AG08396 (cell line): ENCODE results near the gene PIEZO2.
A peak's percentile ranks its signal among the peaks of the same experiment; 100 is the strongest.
"Not testable (repeated sequence)": the region's sequence is repeated elsewhere in the genome, so short reads cannot be mapped to it uniquely, and the experiment has no call there.

ENCODE experiments used
- DNase-seq: peaks from one replicate; pipeline ENCODE4 v3.0.0; 2012; ENCODE audit warnings: low spot score, mixed read lengths

Gene PIEZO2

GRCh38 chr18:11148680-11149440 lies 509 bp downstream of the PIEZO2 start:
- DNase-seq: peak; percentile 36

GRCh38 chr18:11147962-11148679 lies 1.2 kb downstream of the PIEZO2 start:
- DNase-seq: no peak

- no peak for DNase-seq
These were observed 1.9 kb downstream of the PIEZO2 start for GRCh38 chr18:11147371-11147951.

GRCh38 chr18:11146947-11147345 lies 2.4 kb downstream of the PIEZO2 start:
- DNase-seq: no peak

GRCh38 chr18:11146238-11146946 lies 3.0 kb downstream of the PIEZO2 start:
- DNase-seq: no peak

- no peak for DNase-seq
These were observed 3.8 kb downstream of the PIEZO2 start for GRCh38 chr18:11145413-11146191.

- no peak for DNase-seq
These were observed 12.0 kb downstream of the PIEZO2 start for GRCh38 chr18:11137400-11137799.

GRCh38 chr18:11136241-11136640 lies 13.1 kb downstream of the PIEZO2 start:
- DNase-seq: no peak

- no peak for DNase-seq
These were observed 14.4 kb downstream of the PIEZO2 start for GRCh38 chr18:11134940-11135339.

- DNase-seq: not testable (repeated sequence)
These were observed 20.3 kb downstream of the PIEZO2 start for GRCh38 chr18:11129059-11129458.

- no peak for DNase-seq
These were observed 23.7 kb downstream of the PIEZO2 start for GRCh38 chr18:11125492-11126315.

GRCh38 chr18:11124054-11124453 lies 25.3 kb downstream of the PIEZO2 start:
- DNase-seq: no peak

- DNase-seq: no peak
These were observed 27.9 kb downstream of the PIEZO2 start for GRCh38 chr18:11121443-11121849.

- DNase-seq: no peak
These were observed 29.3 kb downstream of the PIEZO2 start for GRCh38 chr18:11119959-11120587.

- DNase-seq: no peak
These were observed 29.8 kb downstream of the PIEZO2 start for GRCh38 chr18:11119550-11119949.

GRCh38 chr18:11118051-11118766 lies 31.2 kb downstream of the PIEZO2 start:
- DNase-seq: no peak

GRCh38 chr18:11115276-11115675 lies 34.1 kb downstream of the PIEZO2 start:
- DNase-seq: no peak

GRCh38 chr18:11114653-11115052 lies 34.7 kb downstream of the PIEZO2 start:
- DNase-seq: no peak

GRCh38 chr18:11113937-11114336 lies 35.4 kb downstream of the PIEZO2 start:
- DNase-seq: no peak
